H9 (cell line): Measurements from ENCODE around the gene PHF21A. TPM values are rescaled to one million over a fixed set of nuclear protein-coding genes. Genes with fewer than 3 reads are reported as not detected.

Experiments
- DNase-seq: peaks from one replicate; pipeline ENCODE4 v3.0.0-alpha.2; 2017
- H2AFZ ChIP-seq: one replicate; pipeline ENCODE4 v1.6.1; 2013; ENCODE audit warnings: mild to moderate bottlenecking, low read length, control low read depth, moderate library complexity
- H2AK5ac ChIP-seq: 2 replicates; pipeline ENCODE4 v1.6.1; 2013; ENCODE audit warnings: low read length, control low read depth, mixed read lengths; ENCODE audit not compliant: insufficient read length
- H2BK120ac ChIP-seq: one replicate; pipeline ENCODE4 v1.6.1; 2013; ENCODE audit warnings: low read depth, mild to moderate bottlenecking, low read length, control low read depth, inconsistent platforms; ENCODE audit not compliant: poor library complexity, severe bottlenecking
- H2BK12ac ChIP-seq: 2 replicates; pipeline ENCODE4 v1.6.1; 2013; ENCODE audit warnings: low read length, control low read depth, mixed read lengths, low read depth; ENCODE audit not compliant: insufficient read length
- H2BK15ac ChIP-seq: 2 replicates; pipeline ENCODE4 v1.6.1; 2013; ENCODE audit warnings: low read depth, low read length, control low read depth
- H2BK20ac ChIP-seq: one replicate; pipeline ENCODE4 v1.6.1; 2013; ENCODE audit warnings: low read depth, mild to moderate bottlenecking, low read length, control low read depth, inconsistent platforms; ENCODE audit not compliant: poor library complexity, severe bottlenecking
- H2BK5ac ChIP-seq: 2 replicates; pipeline ENCODE4 v1.6.1; 2013; ENCODE audit warnings: low read length, control low read depth, mixed read lengths; ENCODE audit not compliant: insufficient read length
- H3K14ac ChIP-seq: 2 replicates; pipeline ENCODE4 v1.6.1; 2013; ENCODE audit warnings: low read length, control low read depth; ENCODE audit not compliant: insufficient read depth
- H3K18ac ChIP-seq: 2 replicates; pipeline ENCODE4 v1.6.1; 2013; ENCODE audit warnings: low read depth, mild to moderate bottlenecking, mixed read lengths, low read length, control low read depth; ENCODE audit not compliant: insufficient read length
- H3K23ac ChIP-seq: 2 replicates; pipeline ENCODE4 v1.6.1; 2013; ENCODE audit warnings: low read length, control low read depth, mixed read lengths, low read depth; ENCODE audit not compliant: insufficient read length
- H3K23me2 ChIP-seq: 2 replicates; pipeline ENCODE4 v1.6.1; 2013; ENCODE audit warnings: low read depth, mild to moderate bottlenecking, mixed read lengths, low read length, control low read depth; ENCODE audit not compliant: insufficient read length, poor library complexity, severe bottlenecking
- H3K27ac ChIP-seq: 2 replicates; pipeline ENCODE4 v1.5.1; 2013; ENCODE audit warnings: low read length, control low read depth, mixed read lengths, low read depth; ENCODE audit not compliant: insufficient read length
- H3K27me3 ChIP-seq: 2 replicates; pipeline ENCODE4 v1.6.1; 2013; ENCODE audit warnings: low read length, control low read depth, inconsistent platforms; ENCODE audit not compliant: insufficient read depth
- H3K4ac ChIP-seq: 2 replicates; pipeline ENCODE4 v1.6.1; 2013; ENCODE audit warnings: low read depth, mild to moderate bottlenecking, control low read depth, inconsistent platforms, low read length, moderate library complexity
- H3K4me1 ChIP-seq: 2 replicates; pipeline ENCODE4 v1.6.1; 2013; ENCODE audit warnings: low read length, control low read depth, inconsistent platforms; ENCODE audit not compliant: insufficient read depth
- H3K4me2 ChIP-seq: 2 replicates; pipeline ENCODE4 v1.6.1; 2013; ENCODE audit warnings: low read length, control low read depth, mixed read lengths; ENCODE audit not compliant: insufficient read length, insufficient read depth
- H3K56ac ChIP-seq: 2 replicates; pipeline ENCODE4 v1.6.1; 2013; ENCODE audit warnings: low read depth, mild to moderate bottlenecking, mixed read lengths, low read length, control low read depth; ENCODE audit not compliant: insufficient read length
- H3K79me1 ChIP-seq: 2 replicates; pipeline ENCODE4 v1.6.1; 2013; ENCODE audit warnings: low read depth, mild to moderate bottlenecking, moderate library complexity, low read length, control low read depth, inconsistent platforms; ENCODE audit not compliant: insufficient read depth, poor library complexity, severe bottlenecking
- H3K79me2 ChIP-seq: 2 replicates; pipeline ENCODE4 v1.6.1; 2013; ENCODE audit warnings: low read length, control low read depth, inconsistent platforms; ENCODE audit not compliant: insufficient read depth
- H3K9ac ChIP-seq: 2 replicates; pipeline ENCODE4 v1.6.1; 2013; ENCODE audit warnings: low read length, control low read depth, mixed read lengths; ENCODE audit not compliant: insufficient read length; ENCODE audit errors: extremely low read depth
- H3K9me3 ChIP-seq: one replicate; pipeline ENCODE4 v1.6.1; 2013; ENCODE audit warnings: low read depth, low read length, inconsistent platforms; ENCODE audit not compliant: control insufficient read depth
- H3T11ph ChIP-seq: one replicate; pipeline ENCODE4 v1.6.1; 2013; ENCODE audit warnings: mild to moderate bottlenecking, low read length, control low read depth, inconsistent platforms
- H4K20me1 ChIP-seq: one replicate; pipeline ENCODE4 v1.6.1; 2013; ENCODE audit not compliant: control insufficient read depth, insufficient read length, insufficient read depth
- H4K5ac ChIP-seq: 2 replicates; pipeline ENCODE4 v1.6.1; 2013; ENCODE audit warnings: low read depth, mild to moderate bottlenecking, mixed read lengths, low read length, control low read depth; ENCODE audit not compliant: insufficient read length
- H4K8ac ChIP-seq: replicated peaks from 2 replicates; pipeline ENCODE4 v1.6.1; 2013; ENCODE audit warnings: low read length, control low read depth, mixed read lengths, low read depth; ENCODE audit not compliant: insufficient read length
- H4K91ac ChIP-seq: 2 replicates; pipeline ENCODE4 v1.6.1; 2013; ENCODE audit warnings: low read depth, mild to moderate bottlenecking, moderate library complexity, mixed read lengths, low read length, control low read depth; ENCODE audit not compliant: insufficient read length
- H3K27ac Mint-ChIP-seq, 3 experiments: 2 replicates in 2 of 3; 3 replicates in 1 of 3; pipeline ENCODE4 v1.8.0; 2020 to 2021; ENCODE audit warnings: mixed read lengths in 3 of 3, mild to moderate bottlenecking in 1 of 3, moderate library complexity in 1 of 3
- H3K27me3 Mint-ChIP-seq: 2 replicates; pipeline ENCODE4 v1.8.0; 2021; ENCODE audit warnings: low read depth, mild to moderate bottlenecking, moderate library complexity, mixed read lengths
- H3K36me3 Mint-ChIP-seq, 3 experiments: 2 replicates in 2 of 3; 3 replicates in 1 of 3; pipeline ENCODE4 v1.8.0; 2020 to 2021; ENCODE audit warnings: low read depth in 3 of 3, mixed read lengths in 3 of 3; ENCODE audit not compliant: insufficient read depth in 1 of 3
- H3K4me1 Mint-ChIP-seq, 2 experiments: 2 replicates each; pipeline ENCODE4 v1.8.0; 2020; ENCODE audit warnings: mixed read lengths in 2 of 2
- H3K4me3 Mint-ChIP-seq, 2 experiments: 2 replicates in 1 of 2; 3 replicates in 1 of 2; pipeline ENCODE4 v1.8.0; 2020 to 2021; ENCODE audit warnings: mild to moderate bottlenecking in 2 of 2, mixed read lengths in 2 of 2, moderate library complexity in 1 of 2
- H3K9me3 Mint-ChIP-seq, 2 experiments: 2 replicates in 1 of 2; 3 replicates in 1 of 2; pipeline ENCODE4 v1.8.0; 2020; ENCODE audit warnings: mild to moderate bottlenecking in 2 of 2, mixed read lengths in 2 of 2, moderate library complexity in 1 of 2
- CTCF ChIP-seq: fragments of 200-600 bp; sonication (generic); conservative IDR thresholded peaks from 3 replicates; pipeline ENCODE4 v1.8.0; 2021; ENCODE audit warnings: antibody characterized with exemption, mild to moderate bottlenecking
- WGBS: extraction: QIAGEN DNeasy Blood & Tissue Kit; methylation state at CpG from one replicate; pipeline ENCODE4 v1.1.7; 2013; ENCODE audit warnings: missing lambda C conversion rate, low lambda C conversion rate, mixed read lengths; ENCODE audit not compliant: insufficient read length; ENCODE audit errors: extremely low coverage; 5-methylcytosine and 5-hydroxymethylcytosine counted together
- total RNA-seq: library from RNA; stranded (reverse); gene quantifications from 2 replicates; pipeline ENCODE4 v1.2.1, GENCODE V29; 2021

The PHF21A gene
- total RNA-seq, 1 experiment from 2014 or later, result 33.8 TPM

DNA sequence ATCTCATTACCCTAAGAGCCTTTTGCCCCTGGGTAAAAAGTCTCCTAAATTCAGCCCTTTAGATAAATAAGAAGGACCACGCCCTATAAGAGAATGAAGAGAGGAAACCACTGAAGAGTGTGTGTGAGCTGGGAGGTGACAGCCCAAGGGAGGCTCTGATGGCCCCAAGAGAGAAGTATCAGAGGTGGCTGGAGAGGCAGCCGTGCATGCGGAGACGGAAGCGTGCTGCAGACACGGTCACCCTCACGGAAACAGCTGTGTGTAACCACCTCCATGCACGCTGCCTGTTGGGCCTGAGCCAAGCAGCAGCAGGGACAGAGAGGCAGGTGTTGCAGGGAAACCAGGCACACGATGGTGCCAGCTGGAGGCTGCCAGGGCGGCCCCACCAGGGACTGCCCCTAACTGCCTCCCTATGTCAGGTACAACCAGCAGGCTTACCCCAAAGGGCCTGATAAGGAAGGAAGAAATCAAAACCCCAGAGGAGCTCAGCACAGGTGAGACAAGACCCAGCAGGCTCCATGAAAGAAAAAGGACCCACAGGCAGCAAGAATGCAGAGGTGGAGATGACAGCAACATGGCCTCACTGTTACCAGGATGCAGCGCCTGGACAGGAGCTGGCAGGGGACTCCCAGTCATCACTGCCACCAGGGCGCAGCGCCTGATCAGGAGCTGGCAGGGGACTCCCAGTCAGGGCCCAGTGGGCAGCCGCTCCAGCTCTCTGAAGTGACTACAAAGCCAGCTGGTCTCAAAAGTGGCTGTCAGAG is 191.0 kb downstream of the PHF21A start:
- Histone ChIP-seq H4K91ac (no peak overlapping the region), H3K56ac (no peak overlapping the region), H3K79me1 (no peaks in the 10 kb centered on the region), H2BK5ac (no peak overlapping the region), H3T11ph (no peak overlapping the region), H4K20me1 (no peaks in the 10 kb centered on the region), H3K27me3 (no peaks in the 10 kb centered on the region), H2AFZ (no peak overlapping the region), H2BK120ac (no peak overlapping the region), H2BK12ac (no peak overlapping the region), H3K4me2 (no peak overlapping the region), H3K79me2 (no peaks in the 10 kb centered on the region), H3K4ac (no peak overlapping the region), H3K27ac (no peak overlapping the region), H2BK15ac (no peak overlapping the region), H3K4me1 (no peaks in the 10 kb centered on the region), H3K23me2 (no peaks in the 10 kb centered on the region), H4K8ac (no peak overlapping the region), H3K23ac (no peak overlapping the region), H2BK20ac (no peak overlapping the region), H3K9me3 (no peaks in the 10 kb centered on the region), H2AK5ac (no peak overlapping the region), H3K9ac (no peak overlapping the region), H3K18ac (no peak overlapping the region), H4K5ac (no peak overlapping the region), H3K14ac (no peak overlapping the region)
- Mint-ChIP-seq H3K9me3 (no peaks in the 10 kb centered on the region), H3K27ac (peak overlapping the region in 2 of 3 experiments; percentile 40 to 61; a peak in 3 of 7 replicates), H3K4me3 (no peak overlapping the region), H3K27me3 (no peaks in the 10 kb centered on the region), H3K36me3 (peaks cover 12 to 68% (median 67%) of the 10 kb centered on the region in 3 experiments), H3K4me1 (peaks cover 5 to 11% of the 10 kb centered on the region in 2 experiments; a peak in 1 of 4 replicates)
- no peak for TF ChIP-seq CTCF
- WGBS, result no CpG with 5 or more reads among the region's 14 CpGs
- DNase-seq, result peak; percentile 36
